ENCODE measurements around the gene TET1.

- TF ChIP-seq CTCF (IDR thresholded peaks at IDR 0.05) (no peak), ZFX (IDR thresholded peaks at IDR 0.05; ENCODE audit: borderline replicate concordance) (no peak)
These were observed 124.3 kb downstream of the TET1 start for GRCh38 chr10:68684413-68684812.
